HG02970 (cell line): ENCODE measurements around the gene MRPS26.
"Not testable (repeated sequence)": the region's sequence is repeated elsewhere in the genome, so short reads cannot be mapped to it uniquely, and the experiment has no call there.

Experiments used
- ATAC-seq: cut with Tn5 transposase; IDR thresholded peaks from one replicate; pipeline ENCODE4 v1.9.1; 2021; ENCODE audit warnings: mild to moderate bottlenecking, moderate library complexity, moderate number of reproducible peaks; ENCODE audit not compliant: unreplicated experiment, low FRiP score

MRPS26 gene

GRCh38 chr20:3072530-3073250 is 26.8 kb downstream of the MRPS26 start:
- no peak for ATAC-seq

- ATAC-seq = not testable (repeated sequence)
Measured at GRCh38 chr20:3073251-3073643, 27.4 kb downstream of the MRPS26 start.

GRCh38 chr20:3074812-3075211 is 29.0 kb downstream of the MRPS26 start:
- no peak for ATAC-seq

- ATAC-seq = not testable (repeated sequence)
Measured at GRCh38 chr20:3075315-3075714, 29.5 kb downstream of the MRPS26 start.

- ATAC-seq = no peak
Measured at GRCh38 chr20:3077618-3078134, 31.8 kb downstream of the MRPS26 start.

GRCh38 chr20:3080939-3081388 is 35.1 kb downstream of the MRPS26 start:
- no peak for ATAC-seq

GRCh38 chr20:3081641-3082040 is 35.8 kb downstream of the MRPS26 start:
- no peak for ATAC-seq

GRCh38 chr20:3082306-3082951 is 36.6 kb downstream of the MRPS26 start:
- ATAC-seq = no peak

- ATAC-seq = no peak
Measured at GRCh38 chr20:3082955-3083952, 37.4 kb downstream of the MRPS26 start.

GRCh38 chr20:3084283-3084985 is 38.6 kb downstream of the MRPS26 start, which contains the start of gene AVP:
TSS of gene AVP (minus strand) at chr20:3084724. CDS start at chr20:3084674, 50 bp downstream.
- ATAC-seq = no peak

GRCh38 chr20:3084986-3085360 is 39.1 kb downstream of the MRPS26 start:
- no peak for ATAC-seq

- no peak for ATAC-seq
Measured at GRCh38 chr20:3085571-3086072, 39.8 kb downstream of the MRPS26 start.

GRCh38 chr20:3088031-3088430 is 42.2 kb downstream of the MRPS26 start:
- ATAC-seq = no peak

- no peak for ATAC-seq
Measured at GRCh38 chr20:3090565-3090964, 44.7 kb downstream of the MRPS26 start.

GRCh38 chr20:3092611-3093379 is 46.9 kb downstream of the MRPS26 start:
- ATAC-seq = no peak

GRCh38 chr20:3093861-3094361 is 48.1 kb downstream of the MRPS26 start:
- no peak for ATAC-seq

- ATAC-seq = no peak
Measured at GRCh38 chr20:3094848-3095629, 49.2 kb downstream of the MRPS26 start.
